B cell (primary cell): ENCODE results near the gene DPH7. TPM values are rescaled to one million over a fixed set of nuclear protein-coding genes. Genes with fewer than 3 reads are reported as not detected.
A peak's percentile ranks its signal among the peaks of the same experiment; 100 is the strongest.

ENCODE experiments used
- ATAC-seq: fragments of 200-7000 bp; cut with Tn5 transposase; one replicate; pipeline ENCODE4 v1.10.0; 2021; ENCODE audit warnings: low read depth, mild to moderate bottlenecking, moderate number of reproducible peaks, moderate library complexity
- CTCF ChIA-PET: fragments of 350-600 bp; sonication (Branson Sonifier 250); formaldehyde crosslinking; loops from one replicate; lab custom pipeline; 2021; ENCODE audit warnings: antibody characterized with exemption, inconsistent platforms; lab: Charles Lee
- POLR2A ChIA-PET: fragments of 350-600 bp; sonication (Branson Sonifier 250); formaldehyde crosslinking; loops from one replicate; lab custom pipeline; 2021; ENCODE audit warnings: antibody characterized with exemption; lab: Charles Lee
- DNase-seq: peaks from one replicate; pipeline ENCODE4 v3.0.0; 2013
- H2AFZ ChIP-seq: 2 replicates; pipeline ENCODE4 v1.6.1; 2012; ENCODE audit warnings: mild to moderate bottlenecking, low read depth, low read length; ENCODE audit not compliant: insufficient read depth, poor library complexity, severe bottlenecking
- H3K27ac ChIP-seq, 2 donors: 1 replicate in 1 of 2; 2 replicates in 1 of 2; pipeline ENCODE4 v1.5.1; 2012 to 2013; ENCODE audit warnings: low read length in 2 of 2, mild to moderate bottlenecking in 2 of 2, moderate library complexity in 1 of 2
- H3K27me3 ChIP-seq, 4 experiments: fragments of 200-600 bp in 1 of 4; sonication (generic) in 1 of 4; replicated peaks in 1 of 4; 1 replicate in 2 of 4; 2 replicates in 2 of 4; pipeline versions ENCODE4 v1.6.1 to v1.7.0; 2013 to 2016; ENCODE audit warnings: low read length in 3 of 4, mild to moderate bottlenecking in 2 of 4, mixed read lengths in 1 of 4, moderate library complexity in 1 of 4; ENCODE audit not compliant: insufficient read depth in 4 of 4, control insufficient read depth in 3 of 4; ENCODE audit errors: control extremely low read depth in 1 of 4
- H3K36me3 ChIP-seq, 2 experiments: replicated peaks in 1 of 2; 1 replicate in 1 of 2; 2 replicates in 1 of 2; pipeline versions ENCODE4 v1.6.1 to v1.7.1; 2013; ENCODE audit warnings: low read length in 1 of 2; ENCODE audit not compliant: insufficient read depth in 2 of 2, control insufficient read depth in 1 of 2; ENCODE audit errors: control extremely low read depth in 1 of 2, extremely low read depth in 1 of 2
- H3K4me1 ChIP-seq, 2 donors: fragments of 200-600 bp in 1 of 2; sonication (generic) in 1 of 2; 1 replicate in 1 of 2; 2 replicates in 1 of 2; pipeline versions ENCODE4 v1.5.1 to v1.6.1; 2013 to 2017; ENCODE audit warnings: low read length in 2 of 2; ENCODE audit not compliant: control insufficient read depth in 2 of 2, insufficient read depth in 2 of 2
- H3K4me2 ChIP-seq: replicated peaks from 2 replicates; pipeline ENCODE3; 2012; ENCODE audit warnings: mild to moderate bottlenecking, low read depth, low read length; ENCODE audit not compliant: poor library complexity, severe bottlenecking
- H3K4me3 ChIP-seq, 5 experiments: fragments of 200-600 bp in 1 of 5; sonication (generic) in 1 of 5; 1 replicate in 3 of 5; 2 replicates in 2 of 5; pipeline versions ENCODE4 v1.5.1 to v1.7.0; 2011 to 2016; ENCODE audit warnings: low read length in 4 of 5, mild to moderate bottlenecking in 4 of 5, low read depth in 2 of 5, control low read depth in 1 of 5, moderate library complexity in 1 of 5; ENCODE audit not compliant: insufficient read depth in 1 of 5; ENCODE audit errors: control extremely low read depth in 1 of 5, extremely low read depth in 1 of 5
- H3K79me2 ChIP-seq: fragments of 200-600 bp; sonication (generic); one replicate; pipeline ENCODE4 v1.6.0; 2016; ENCODE audit warnings: low read length; ENCODE audit not compliant: control insufficient read depth, insufficient read depth
- H3K9ac ChIP-seq: fragments of 200-600 bp; sonication (generic); 2 replicates; pipeline ENCODE4 v1.6.1; 2017; ENCODE audit warnings: mild to moderate bottlenecking, low read length, moderate library complexity
- H3K9me3 ChIP-seq, 3 donors: one replicate each; pipeline versions ENCODE4 v1.6.1 to v1.7.1; 2013; ENCODE audit warnings: low read length in 2 of 3; ENCODE audit not compliant: control insufficient read depth in 2 of 3, insufficient read depth in 1 of 3; ENCODE audit errors: control extremely low read depth in 1 of 3
- H4K20me1 ChIP-seq: 2 replicates; pipeline ENCODE4 v1.6.0; 2012; ENCODE audit warnings: mild to moderate bottlenecking, low read length; ENCODE audit not compliant: insufficient read depth, control insufficient read depth, poor library complexity, severe bottlenecking
- H3K27ac Mint-ChIP-seq: one replicate; pipeline ENCODE4 v1.8.0; 2021; ENCODE audit warnings: mixed read lengths
- H3K27me3 Mint-ChIP-seq: one replicate; pipeline ENCODE4 v1.8.0; 2021; ENCODE audit warnings: mixed read lengths
- H3K4me1 Mint-ChIP-seq: one replicate; pipeline ENCODE4 v1.8.0; 2021; ENCODE audit warnings: mixed read lengths
- H3K4me3 Mint-ChIP-seq: one replicate; pipeline ENCODE4 v1.8.0; 2021; ENCODE audit warnings: mixed read lengths
- H3K9me3 Mint-ChIP-seq: one replicate; pipeline ENCODE4 v1.8.0; 2022; ENCODE audit warnings: mixed read lengths; ENCODE audit not compliant: insufficient read depth
- EZH2 ChIP-seq: IDR thresholded peaks from 2 replicates; pipeline ENCODE4 v1.6.1; 2012; ENCODE audit warnings: borderline replicate concordance, low read depth, mild to moderate bottlenecking, moderate library complexity, low read length; ENCODE audit not compliant: insufficient read depth, poor library complexity, severe bottlenecking
- WGBS: methylation state at CpG from one replicate; pipeline ENCODE4 v1.1.5; 2013; ENCODE audit warnings: missing lambda C conversion rate; ENCODE audit not compliant: insufficient coverage; 5-methylcytosine and 5-hydroxymethylcytosine counted together
- intact Hi-C: fragments of 100-400 bp; cut with micrococcal nuclease; formaldehyde crosslinking; loops from one replicate; pipeline ENCODE4 v1.10.0; 2022
- polyA plus RNA-seq: library from polyadenylated mRNA; depleted of rRNA; stranded (reverse); fragments of >200 nt; gene quantifications from 2 replicates; pipeline ENCODE4 v1.2.3, GENCODE V29; 2012
- total RNA-seq, 2 donors: library from RNA; stranded (reverse); fragments of 120-200 nt in 1 of 2; gene quantifications; 1 replicate in 1 of 2; 2 replicates in 1 of 2; pipeline versions ENCODE4 v1.2.3 to v1.2.4, GENCODE V29; 2013 to 2022
- TF ChIP-seq, protein P1 (sequence below): fragments of 200-600 bp; IDR thresholded peaks from one replicate; pipeline ENCODE4 v1.8.0; 2022; ENCODE audit warnings: antibody characterized with exemption, mild to moderate bottlenecking

The DPH7 gene
- total and polyA plus RNA-seq, 2 donors (not counting 1 experiment from before 2014, with no cell fraction given) = 64.7 to 93.8 TPM

DNA sequence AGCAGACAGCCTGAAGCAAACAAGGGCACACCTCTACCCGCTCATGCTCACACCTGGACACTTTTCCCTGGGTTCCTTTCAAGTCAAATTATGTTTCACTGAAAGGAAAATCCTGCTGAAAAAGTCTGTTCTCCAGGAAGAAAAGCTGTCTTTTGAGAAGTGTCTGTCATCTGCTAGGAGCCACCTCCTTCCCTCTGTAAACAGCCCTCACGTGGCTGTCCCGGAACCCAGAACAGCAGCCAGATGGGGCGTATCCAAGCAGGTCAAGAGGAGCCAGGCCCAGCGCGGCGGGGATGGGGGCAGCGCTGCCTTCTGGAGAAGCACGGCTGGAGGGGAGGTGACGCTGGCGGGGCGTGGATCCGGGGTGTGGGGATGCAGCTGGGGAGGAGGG lies 28.5 kb downstream of the DPH7 start, which contains the start of gene PNPLA7:
Gene PNPLA7, minus strand, starts transcription at position 172 of the 391 bp plus-strand sequence. CDS start 205 bp downstream, outside the sequence.
- Histone ChIP-seq H3K4me3 (peak within 1 kb of the TSS; percentile 50 to 81 (median 65)), H4K20me1 (peaks cover 22% of the 10 kb centered on the region), H3K4me2 (peak within 1 kb of the TSS; percentile 97), H3K27me3 (no peaks in the 10 kb centered on the region), H3K9ac (peak within 1 kb of the TSS; percentile 74), H3K27ac (peak within 1 kb of the TSS; percentile 59 to 78), H3K36me3 (no peaks in the 10 kb centered on the region), H2AFZ (peak within 1 kb of the TSS; percentile 79), H3K79me2 (peaks cover 16% of the 10 kb centered on the region), H3K4me1 (peaks cover 25 to 44% of the 10 kb centered on the region in 2 donors), H3K9me3 (peaks cover 0 to 12% (median 0%) of the 10 kb centered on the region in 3 donors)
- peak; percentile 76 for DNase-seq
- H3K9me3 Mint-ChIP-seq = no peaks in the 10 kb centered on the region
- H3K4me3 Mint-ChIP-seq = peak within 1 kb of the TSS; percentile 94
- H3K27ac Mint-ChIP-seq = peak within 1 kb of the TSS; percentile 92
- intact Hi-C loops = loop anchor here (1.0 to 2.0 kb wide), 3 partner anchors 41 to 127 kb away; partner anchors contain the start of genes EXD3, NOXA1 and ZMYND19
- TF ChIP-seq, protein P1, sequence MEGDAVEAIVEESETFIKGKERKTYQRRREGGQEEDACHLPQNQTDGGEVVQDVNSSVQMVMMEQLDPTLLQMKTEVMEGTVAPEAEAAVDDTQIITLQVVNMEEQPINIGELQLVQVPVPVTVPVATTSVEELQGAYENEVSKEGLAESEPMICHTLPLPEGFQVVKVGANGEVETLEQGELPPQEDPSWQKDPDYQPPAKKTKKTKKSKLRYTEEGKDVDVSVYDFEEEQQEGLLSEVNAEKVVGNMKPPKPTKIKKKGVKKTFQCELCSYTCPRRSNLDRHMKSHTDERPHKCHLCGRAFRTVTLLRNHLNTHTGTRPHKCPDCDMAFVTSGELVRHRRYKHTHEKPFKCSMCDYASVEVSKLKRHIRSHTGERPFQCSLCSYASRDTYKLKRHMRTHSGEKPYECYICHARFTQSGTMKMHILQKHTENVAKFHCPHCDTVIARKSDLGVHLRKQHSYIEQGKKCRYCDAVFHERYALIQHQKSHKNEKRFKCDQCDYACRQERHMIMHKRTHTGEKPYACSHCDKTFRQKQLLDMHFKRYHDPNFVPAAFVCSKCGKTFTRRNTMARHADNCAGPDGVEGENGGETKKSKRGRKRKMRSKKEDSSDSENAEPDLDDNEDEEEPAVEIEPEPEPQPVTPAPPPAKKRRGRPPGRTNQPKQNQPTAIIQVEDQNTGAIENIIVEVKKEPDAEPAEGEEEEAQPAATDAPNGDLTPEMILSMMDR = no peak
- TF ChIP-seq EZH2 = no peak
- no peaks in the 10 kb centered on the region for H3K27me3 Mint-ChIP-seq
- ChIA-PET POLR2A (interaction anchor here (0.6 to 0.7 kb wide), 3 partner anchors 9 to 159 kb away, joined by 3 to 6 read pairs (median 4); no protein-coding TSS in a partner anchor), CTCF (no interaction called here)
- ATAC-seq = peak; percentile 25
- WGBS = 0% methylated on average over 10 of the region's 13 CpGs
- peaks cover 35% of the 10 kb centered on the region for H3K4me1 Mint-ChIP-seq
